OCI-LY3 (cell line): Measurements from ENCODE around the gene COX11.
A peak's percentile ranks its signal among the peaks of the same experiment; 100 is the strongest.

Experiments
- H2AFZ ChIP-seq: fragments of 200-600, 300-600 bp; shearing (Covaris generic); 2 replicates; pipeline ENCODE4 v1.6.0; 2014; ENCODE audit warnings: antibody characterized with exemption, low read depth, low read length
- H3K27ac ChIP-seq: fragments of 200-600, 300-600 bp; sonication (generic); 2 replicates; pipeline ENCODE4 v1.5.1; 2014; ENCODE audit warnings: mild to moderate bottlenecking, low read length, moderate library complexity, mixed read lengths
- H3K27me3 ChIP-seq: fragments of 200-600, 300-600 bp; sonication (generic); 2 replicates; pipeline ENCODE4 v1.6.1; 2014; ENCODE audit warnings: low read depth, low read length, mixed read lengths
- H3K36me3 ChIP-seq: fragments of 200-600, 300-600 bp; sonication (generic); replicated peaks from 2 replicates; pipeline ENCODE3; 2014; ENCODE audit warnings: low read depth, low read length, mixed read lengths
- H3K4me1 ChIP-seq: fragments of 300-600, 200-600 bp; sonication (generic); 2 replicates; pipeline ENCODE4 v1.6.1; 2014; ENCODE audit warnings: low read length, mixed read lengths
- H3K4me2 ChIP-seq: fragments of 200-600, 300-600 bp; sonication (generic); 2 replicates; pipeline ENCODE4 v1.6.1; 2014; ENCODE audit warnings: low read length, mixed read lengths
- H3K4me3 ChIP-seq: fragments of 300-600, 200-600 bp; sonication (generic); 2 replicates; pipeline ENCODE4 v1.5.1; 2014; ENCODE audit warnings: antibody characterized with exemption, mild to moderate bottlenecking, low read length, moderate library complexity
- H3K79me2 ChIP-seq: fragments of 300-600, 200-600 bp; shearing (Covaris generic); 2 replicates; pipeline ENCODE4 v1.6.1; 2014; ENCODE audit warnings: mild to moderate bottlenecking, low read length, mixed read lengths
- H3K9ac ChIP-seq: fragments of 300-600, 200-600 bp; shearing (Covaris generic); 2 replicates; pipeline ENCODE4 v1.6.0; 2014; ENCODE audit warnings: mild to moderate bottlenecking, low read length, moderate library complexity
- H3K9me3 ChIP-seq: fragments of 200-600, 300-600 bp; shearing (Covaris generic); 2 replicates; pipeline ENCODE4 v1.6.1; 2014; ENCODE audit warnings: low read length, mixed read lengths; ENCODE audit not compliant: insufficient read depth
- H4K20me1 ChIP-seq: fragments of 200-600, 300-600 bp; sonication (generic); 2 replicates; pipeline ENCODE4 v1.6.1; 2016; ENCODE audit warnings: low read length, mixed read lengths; ENCODE audit not compliant: insufficient read depth
- CTCF ChIP-seq: fragments of 200-600, 300-600 bp; sonication (generic); IDR thresholded peaks from 2 replicates; pipeline ENCODE4 v1.5.1; 2014; ENCODE audit warnings: antibody characterized with exemption, low read length, low read depth
- EZH2phosphoT487 ChIP-seq: fragments of 200-600 bp; shearing (Covaris generic); IDR thresholded peaks from 2 replicates; pipeline ENCODE4 v1.6.1; 2018; ENCODE audit warnings: antibody characterized with exemption, mixed run types, low read depth

COX11 gene

GRCh38 chr17:54924405-54924804, 44.0 kb downstream of the COX11 start:
- no peaks in the 10 kb centered on the region for H4K20me1 ChIP-seq
- H3K79me2 ChIP-seq: no peaks in the 10 kb centered on the region
- H3K4me2 ChIP-seq: no peak overlapping the region
- H3K9me3 ChIP-seq: no peaks in the 10 kb centered on the region
- H3K27ac ChIP-seq: no peak overlapping the region
- H2AFZ ChIP-seq: no peak overlapping the region
- H3K4me1 ChIP-seq: peaks cover 23% of the 10 kb centered on the region
- no peak for TF ChIP-seq CTCF
- no peak for TF ChIP-seq EZH2phosphoT487
- no peak overlapping the region for H3K9ac ChIP-seq
- H3K36me3 ChIP-seq: no peaks in the 10 kb centered on the region
- H3K27me3 ChIP-seq: peaks cover 4% of the 10 kb centered on the region; the same call in 1 of the 2 replicates
- no peak overlapping the region for H3K4me3 ChIP-seq

DNA sequence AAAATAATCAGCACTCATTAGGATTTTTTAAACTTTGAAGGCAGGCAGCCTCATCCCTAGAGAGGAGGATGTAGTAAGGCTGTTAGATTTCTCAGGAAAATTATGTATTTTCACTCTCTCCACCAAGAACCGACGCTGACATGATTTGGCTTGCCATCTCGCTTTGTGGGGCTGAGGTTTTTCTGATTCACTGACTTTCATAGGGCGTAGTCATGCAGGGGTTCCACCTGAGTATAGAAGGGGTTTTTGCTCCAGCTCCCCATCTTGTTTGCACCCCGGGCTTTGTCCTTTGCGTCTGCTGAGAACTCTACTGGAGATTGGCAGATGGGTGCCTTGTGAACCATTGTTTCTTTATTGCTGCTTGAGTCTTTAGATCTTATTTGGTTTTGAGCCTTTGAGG, 47.6 kb downstream of the COX11 start:
- H3K27ac ChIP-seq: no peak overlapping the region
- H3K4me3 ChIP-seq: no peak overlapping the region; the same call in 1 of the 2 replicates
- no peaks in the 10 kb centered on the region for H3K9me3 ChIP-seq
- H2AFZ ChIP-seq: no peak overlapping the region
- H3K9ac ChIP-seq: no peak overlapping the region
- no peaks in the 10 kb centered on the region for H4K20me1 ChIP-seq
- peak overlapping the region; percentile 36 for H3K4me2 ChIP-seq
- H3K79me2 ChIP-seq: no peaks in the 10 kb centered on the region
- peaks cover 13% of the 10 kb centered on the region for H3K4me1 ChIP-seq
- no peaks in the 10 kb centered on the region for H3K27me3 ChIP-seq
- no peaks in the 10 kb centered on the region for H3K36me3 ChIP-seq
- TF ChIP-seq CTCF: no peak
- TF ChIP-seq EZH2phosphoT487: no peak

DNA sequence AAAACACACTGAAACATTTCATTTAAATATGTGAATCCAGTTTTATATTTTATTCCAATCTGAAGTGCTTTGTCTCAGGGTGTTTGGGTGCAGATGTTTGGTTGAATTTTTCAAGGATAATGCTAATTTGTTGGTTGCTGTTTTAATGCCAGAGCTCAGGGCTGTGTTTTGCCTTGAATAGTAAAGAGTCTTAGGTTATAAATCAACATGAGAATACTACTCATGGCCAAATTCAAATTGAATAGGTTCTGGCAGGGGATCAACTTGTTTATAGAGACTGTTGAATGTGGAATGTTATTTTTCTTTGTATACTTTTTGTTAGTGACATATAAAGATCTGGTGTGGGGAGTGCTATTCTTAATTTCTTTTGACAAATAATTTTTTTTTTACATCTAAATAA, 49.0 kb downstream of the COX11 start:
- Histone ChIP-seq H3K4me2 (no peak overlapping the region), H3K9ac (no peak overlapping the region), H3K27ac (no peak overlapping the region), H3K79me2 (no peaks in the 10 kb centered on the region), H2AFZ (no peak overlapping the region), H3K4me1 (peaks cover 13% of the 10 kb centered on the region), H4K20me1 (no peaks in the 10 kb centered on the region), H3K4me3 (no peak overlapping the region), H3K9me3 (no peaks in the 10 kb centered on the region), H3K27me3 (no peaks in the 10 kb centered on the region), H3K36me3 (no peaks in the 10 kb centered on the region)
- TF ChIP-seq CTCF (no peak), EZH2phosphoT487 (no peak)

- H3K4me2 ChIP-seq: no peak overlapping the region
- no peak overlapping the region for H3K27ac ChIP-seq
- no peaks in the 10 kb centered on the region for H4K20me1 ChIP-seq
- no peak overlapping the region for H3K4me3 ChIP-seq
- H3K9me3 ChIP-seq: no peaks in the 10 kb centered on the region
- no peaks in the 10 kb centered on the region for H3K36me3 ChIP-seq
- no peak overlapping the region for H3K9ac ChIP-seq
- TF ChIP-seq CTCF: no peak
- no peak for TF ChIP-seq EZH2phosphoT487
- H3K79me2 ChIP-seq: no peaks in the 10 kb centered on the region
- peaks cover 13% of the 10 kb centered on the region for H3K4me1 ChIP-seq
- H2AFZ ChIP-seq: no peak overlapping the region
- H3K27me3 ChIP-seq: no peaks in the 10 kb centered on the region
These were observed 51.7 kb downstream of the COX11 start for GRCh38 chr17:54916721-54917120.
